Muscle layer of colon (tissue), 2 donors: ENCODE data around the gene KCNAB1.
"Not testable (repeated sequence)": the region's sequence is repeated elsewhere in the genome, so short reads cannot be mapped to it uniquely, and the experiment has no call there.

Source experiments
- H3K27ac ChIP-seq: one replicate; pipeline ENCODE4 v1.7.0; 2013; ENCODE audit warnings: low read depth, mild to moderate bottlenecking, low read length, moderate library complexity
- H3K27me3 ChIP-seq, 2 donors: one replicate each; pipeline ENCODE4 v1.7.0; 2013; ENCODE audit warnings: low read length in 2 of 2, mild to moderate bottlenecking in 2 of 2; ENCODE audit not compliant: insufficient read depth in 2 of 2, control insufficient read depth in 1 of 2
- H3K36me3 ChIP-seq: one replicate; pipeline ENCODE4 v1.7.0; 2013; ENCODE audit warnings: mild to moderate bottlenecking, low read length; ENCODE audit not compliant: insufficient read depth
- H3K4me1 ChIP-seq: one replicate; pipeline ENCODE4 v1.7.0; 2013; ENCODE audit warnings: mild to moderate bottlenecking, low read length; ENCODE audit not compliant: insufficient read depth
- H3K4me3 ChIP-seq, 2 donors: one replicate each; pipeline ENCODE4 v1.7.0; 2013; ENCODE audit warnings: low read length in 2 of 2, low read depth in 1 of 2, mild to moderate bottlenecking in 1 of 2, moderate library complexity in 1 of 2
- H3K9ac ChIP-seq: one replicate; pipeline ENCODE4 v1.7.0; 2013; ENCODE audit warnings: low read length
- H3K9me3 ChIP-seq: one replicate; pipeline ENCODE4 v1.7.0; 2013; ENCODE audit warnings: mild to moderate bottlenecking, low read length
- donor health status: abdominal sarcoma.
- donor health status: Adenocarcinoma of cecum.

KCNAB1 gene

DNA sequence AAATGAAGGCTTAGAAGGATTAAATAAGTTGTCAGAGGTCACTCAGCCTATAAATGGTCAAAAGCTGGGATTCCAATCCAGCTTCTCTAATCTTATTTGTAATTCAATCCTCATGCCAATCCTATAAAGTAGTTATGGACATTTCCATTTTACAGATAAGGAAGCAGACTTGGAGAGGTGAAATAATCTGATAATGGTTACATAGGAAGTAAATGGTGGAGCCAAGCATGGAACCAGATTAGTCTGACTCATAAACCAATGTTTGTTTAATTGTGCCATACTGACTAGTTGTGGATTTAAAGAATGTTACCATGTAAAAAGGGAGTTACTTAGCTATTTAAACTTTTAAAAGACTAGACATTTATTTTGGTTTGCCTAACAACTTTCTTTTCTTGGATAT, 59.7 kb downstream of the KCNAB1 start:
- H3K9me3 ChIP-seq = no peaks in the 10 kb centered on the region
- no peaks in the 10 kb centered on the region for H3K4me1 ChIP-seq
- no peak overlapping the region for H3K4me3 ChIP-seq
- H3K9ac ChIP-seq = no peak overlapping the region
- H3K36me3 ChIP-seq = no peaks in the 10 kb centered on the region
- no peak overlapping the region for H3K27ac ChIP-seq
- no peaks in the 10 kb centered on the region for H3K27me3 ChIP-seq

DNA sequence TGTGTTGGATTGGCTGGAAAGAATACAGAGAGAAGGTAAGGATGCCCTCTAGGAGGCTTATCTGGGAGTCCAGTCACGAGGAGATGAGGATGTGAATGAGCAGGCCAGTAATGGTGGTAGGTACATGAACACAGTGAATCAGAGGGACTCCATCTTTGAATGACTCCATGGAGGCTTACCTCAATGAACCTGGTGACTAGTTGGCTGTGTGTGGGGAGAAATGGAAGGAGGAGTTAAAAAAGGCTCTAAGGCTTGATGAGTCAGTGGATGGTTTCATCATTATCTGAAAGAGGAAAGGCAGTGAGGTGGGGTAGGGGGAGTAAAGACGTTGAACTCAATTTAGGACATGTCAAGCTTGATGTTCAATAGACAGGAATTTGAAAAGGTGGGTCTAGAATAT, 61.1 kb downstream of the KCNAB1 start:
- Histone ChIP-seq H3K9me3 (no peaks in the 10 kb centered on the region), H3K36me3 (no peaks in the 10 kb centered on the region), H3K9ac (no peak overlapping the region), H3K27ac (no peak overlapping the region), H3K27me3 (no peaks in the 10 kb centered on the region), H3K4me3 (no peak overlapping the region), H3K4me1 (no peaks in the 10 kb centered on the region)

DNA sequence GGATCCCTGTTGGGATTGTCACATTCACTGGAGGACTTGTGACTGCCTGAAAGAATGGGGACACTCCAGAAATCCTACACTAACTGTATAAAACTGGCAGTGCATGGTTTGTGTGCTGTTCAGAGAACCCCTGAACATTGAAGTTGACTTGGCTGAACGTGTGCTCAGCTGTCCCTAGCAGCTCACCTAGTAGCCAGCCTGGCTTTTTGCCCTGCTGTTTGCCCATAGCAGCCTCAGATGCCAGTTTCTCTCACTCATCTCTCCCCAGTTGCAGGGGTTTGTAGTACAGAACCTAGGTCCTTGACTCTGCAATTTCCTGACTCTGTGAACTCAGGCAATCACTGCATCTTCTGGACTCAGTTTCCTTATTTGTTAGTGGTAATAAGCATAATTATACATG, 63.0 kb downstream of the KCNAB1 start:
- Histone ChIP-seq H3K4me3 (no peak overlapping the region), H3K9me3 (no peaks in the 10 kb centered on the region), H3K36me3 (no peaks in the 10 kb centered on the region), H3K27me3 (no peaks in the 10 kb centered on the region), H3K4me1 (no peaks in the 10 kb centered on the region), H3K27ac (no peak overlapping the region), H3K9ac (no peak overlapping the region)

- no peaks in the 10 kb centered on the region for H3K4me1 ChIP-seq
- H3K9ac ChIP-seq = no peak overlapping the region
- no peak overlapping the region for H3K4me3 ChIP-seq
- H3K27me3 ChIP-seq = no peaks in the 10 kb centered on the region
- H3K36me3 ChIP-seq = no peaks in the 10 kb centered on the region
- no peak overlapping the region for H3K27ac ChIP-seq
- no peaks in the 10 kb centered on the region for H3K9me3 ChIP-seq
These were observed 63.8 kb downstream of the KCNAB1 start for GRCh38 chr3:156184156-156184555.

DNA sequence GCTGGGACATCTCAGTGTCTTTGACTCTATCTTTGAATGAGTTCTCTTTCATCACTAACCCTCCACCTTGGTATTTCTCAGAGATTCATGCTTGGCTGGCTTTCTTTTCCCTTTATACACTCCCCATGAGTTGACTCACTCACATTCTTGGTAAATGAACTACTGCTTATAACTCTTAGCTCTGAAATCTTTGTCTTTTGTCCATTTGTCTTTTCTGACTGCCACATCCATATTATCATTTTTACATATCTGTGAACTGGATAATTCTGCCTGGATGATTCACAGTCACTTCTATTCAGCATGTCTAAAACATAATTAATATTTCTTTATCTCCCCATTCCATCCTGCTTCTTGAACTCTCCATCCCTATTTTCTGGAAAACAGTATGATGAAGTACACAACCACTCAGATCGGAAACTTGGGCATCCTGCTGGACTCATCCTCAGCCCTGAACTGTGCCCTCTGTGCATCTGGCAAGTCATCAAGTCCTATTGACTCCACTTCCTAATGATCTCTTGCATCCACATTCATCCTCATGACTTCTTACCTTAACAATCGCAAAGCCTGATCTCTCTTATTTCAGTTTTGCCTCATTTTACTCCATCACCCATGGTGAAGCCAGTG, 66.9 kb downstream of the KCNAB1 start:
- Histone ChIP-seq H3K27me3 (no peaks in the 10 kb centered on the region), H3K4me3 (no peak overlapping the region), H3K9ac (no peak overlapping the region), H3K27ac (no peak overlapping the region), H3K9me3 (no peaks in the 10 kb centered on the region), H3K4me1 (no peaks in the 10 kb centered on the region), H3K36me3 (no peaks in the 10 kb centered on the region)

GRCh38 chr3:156188757-156189156, 68.4 kb downstream of the KCNAB1 start:
- no peak overlapping the region for H3K4me3 ChIP-seq
- no peaks in the 10 kb centered on the region for H3K27me3 ChIP-seq
- H3K9ac ChIP-seq = no peak overlapping the region
- no peaks in the 10 kb centered on the region for H3K4me1 ChIP-seq
- no peak overlapping the region for H3K27ac ChIP-seq
- no peaks in the 10 kb centered on the region for H3K9me3 ChIP-seq
- no peaks in the 10 kb centered on the region for H3K36me3 ChIP-seq

DNA sequence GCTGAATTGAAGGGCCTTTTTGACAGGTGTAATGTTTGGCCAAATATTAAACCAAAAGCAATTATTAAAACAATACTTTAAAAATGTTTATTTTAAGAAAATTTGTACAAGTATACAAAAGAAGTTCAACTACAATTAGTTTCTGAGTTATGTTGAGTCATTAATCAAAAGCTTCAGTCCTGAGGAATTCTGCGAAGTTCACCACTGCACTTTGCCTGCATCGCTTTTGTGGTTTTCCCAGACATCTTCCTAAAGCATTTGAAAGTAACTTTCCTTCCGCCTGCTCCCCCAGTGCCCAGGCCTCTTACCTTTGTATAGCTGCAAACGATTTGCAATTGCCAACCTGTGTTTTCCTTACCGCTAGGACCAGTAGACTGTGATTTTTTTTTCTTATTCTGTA, 69.5 kb downstream of the KCNAB1 start:
- H3K4me1 ChIP-seq = no peaks in the 10 kb centered on the region
- H3K9ac ChIP-seq = no peak overlapping the region
- no peaks in the 10 kb centered on the region for H3K9me3 ChIP-seq
- no peaks in the 10 kb centered on the region for H3K27me3 ChIP-seq
- H3K27ac ChIP-seq = no peak overlapping the region
- H3K4me3 ChIP-seq = no peak overlapping the region
- no peaks in the 10 kb centered on the region for H3K36me3 ChIP-seq

GRCh38 chr3:156194945-156195344, 74.6 kb downstream of the KCNAB1 start:
- not testable (repeated sequence) for H3K9ac ChIP-seq, H3K9me3 ChIP-seq, H3K27me3 ChIP-seq, H3K36me3 ChIP-seq, H3K4me1 ChIP-seq, H3K27ac ChIP-seq, H3K4me3 ChIP-seq

- not testable (repeated sequence) for H3K4me1 ChIP-seq, H3K9me3 ChIP-seq, H3K27me3 ChIP-seq, H3K27ac ChIP-seq, H3K4me3 ChIP-seq, H3K36me3 ChIP-seq, H3K9ac ChIP-seq
These were observed 76.8 kb downstream of the KCNAB1 start for GRCh38 chr3:156197152-156197551.

GRCh38 chr3:156201411-156202405, 81.3 kb downstream of the KCNAB1 start:
- Histone ChIP-seq H3K27ac (no peak overlapping the region), H3K9me3 (no peaks in the 10 kb centered on the region), H3K27me3 (no peaks in the 10 kb centered on the region), H3K36me3 (no peaks in the 10 kb centered on the region), H3K4me3 (no peak overlapping the region), H3K9ac (no peak overlapping the region), H3K4me1 (no peaks in the 10 kb centered on the region)

DNA sequence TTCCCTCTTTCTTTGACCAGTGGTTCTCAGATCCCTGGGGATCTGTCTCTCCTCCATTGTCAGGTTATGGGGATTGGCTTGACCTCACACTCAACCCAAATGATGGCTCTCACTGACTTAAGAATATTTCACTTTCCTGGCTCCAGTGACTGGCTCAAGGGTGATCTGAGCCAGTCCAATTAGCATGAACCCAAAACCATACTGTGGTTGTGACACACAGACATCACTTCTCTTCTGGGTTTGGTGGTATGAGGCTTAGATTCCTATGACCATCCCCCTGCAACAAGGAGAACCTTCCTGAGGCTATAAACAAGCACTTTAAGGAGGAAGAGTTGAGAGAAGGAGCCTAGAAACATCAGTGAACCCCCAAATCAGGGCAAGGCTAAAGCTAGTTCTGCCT, 85.8 kb downstream of the KCNAB1 start:
- no peak overlapping the region for H3K9ac ChIP-seq
- H3K9me3 ChIP-seq = no peaks in the 10 kb centered on the region
- H3K27ac ChIP-seq = no peak overlapping the region
- no peaks in the 10 kb centered on the region for H3K27me3 ChIP-seq
- no peaks in the 10 kb centered on the region for H3K4me1 ChIP-seq
- no peak overlapping the region for H3K4me3 ChIP-seq
- no peaks in the 10 kb centered on the region for H3K36me3 ChIP-seq
